HG03060 (cell line): ENCODE results near the gene SLC25A13.
"Not testable (repeated sequence)": the region's sequence is repeated elsewhere in the genome, so short reads cannot be mapped to it uniquely, and the experiment has no call there.

ENCODE experiments used
- ATAC-seq: cut with Tn5 transposase; IDR thresholded peaks from one replicate; pipeline ENCODE4 v1.9.1; 2021; ENCODE audit warnings: low read depth, moderate number of reproducible peaks; ENCODE audit not compliant: unreplicated experiment

SLC25A13 gene

DNA sequence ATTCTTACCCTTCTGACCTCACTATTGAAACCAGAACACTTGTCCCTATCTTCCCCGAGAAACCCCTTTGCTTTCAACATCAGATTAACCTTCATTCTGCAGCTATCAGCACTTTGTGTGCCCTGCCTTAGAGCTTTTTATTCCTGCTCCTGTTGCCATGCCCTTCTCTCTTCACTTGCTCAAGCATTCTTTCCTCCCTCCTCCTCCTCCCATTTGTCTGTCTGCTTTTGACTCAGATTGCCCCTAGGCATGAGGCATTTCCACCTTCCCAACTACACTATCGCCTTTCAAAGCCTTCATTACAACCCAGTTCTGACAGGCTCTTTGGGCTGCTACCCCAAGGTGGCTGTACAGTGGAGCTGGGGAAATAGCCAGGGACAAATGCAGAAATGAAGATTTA is 143.3 kb downstream of the SLC25A13 start:
- no peak for ATAC-seq

GRCh38 chr7:96177353-96177752 is 144.5 kb downstream of the SLC25A13 start:
- ATAC-seq: no peak

- ATAC-seq: no peak
Observed at GRCh38 chr7:96174812-96175211, 147.1 kb downstream of the SLC25A13 start.

DNA sequence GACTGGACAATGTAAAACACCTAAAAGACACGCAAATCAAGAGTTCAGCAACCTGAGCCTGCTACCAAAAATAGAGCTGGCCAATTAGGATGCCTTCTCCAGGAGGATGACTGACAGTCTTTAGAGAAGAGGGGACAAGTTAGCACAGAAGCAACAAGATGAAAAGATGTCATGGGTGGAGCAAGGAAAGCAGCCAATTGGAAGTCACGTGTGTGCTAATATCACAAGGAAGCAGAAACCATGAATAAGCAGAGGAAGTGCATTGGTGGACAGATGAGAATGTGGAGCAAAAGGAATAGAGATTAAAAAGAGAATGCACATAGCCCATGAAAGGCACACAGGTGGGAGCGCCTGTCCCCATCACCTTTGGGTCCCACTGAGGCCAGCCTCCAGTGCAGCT is 148.1 kb downstream of the SLC25A13 start:
- no peak for ATAC-seq

DNA sequence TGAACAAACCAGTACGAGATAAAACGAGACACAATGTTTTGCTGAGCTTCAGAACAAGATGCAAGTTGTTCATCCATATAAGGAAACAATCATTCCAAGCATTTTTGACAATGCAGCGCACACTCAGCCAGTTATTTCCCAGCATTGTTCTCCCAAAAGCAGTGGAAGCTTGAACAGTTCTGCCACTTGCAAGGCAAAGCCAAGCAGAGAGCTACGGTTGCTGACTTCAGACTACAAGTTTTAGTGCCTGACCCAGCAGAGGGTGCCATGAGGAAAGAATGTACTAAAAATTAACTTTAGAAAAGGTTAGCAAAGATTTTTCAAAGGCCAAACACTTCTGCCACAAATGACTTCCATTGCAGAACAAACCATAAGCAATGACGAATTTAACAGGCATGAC is 152.5 kb downstream of the SLC25A13 start:
- no peak for ATAC-seq

- ATAC-seq: peak; percentile 81
Observed at GRCh38 chr7:96167424-96167823, 154.5 kb downstream of the SLC25A13 start.

- ATAC-seq: no peak
Observed at GRCh38 chr7:96161897-96162296, 160.0 kb downstream of the SLC25A13 start.

DNA sequence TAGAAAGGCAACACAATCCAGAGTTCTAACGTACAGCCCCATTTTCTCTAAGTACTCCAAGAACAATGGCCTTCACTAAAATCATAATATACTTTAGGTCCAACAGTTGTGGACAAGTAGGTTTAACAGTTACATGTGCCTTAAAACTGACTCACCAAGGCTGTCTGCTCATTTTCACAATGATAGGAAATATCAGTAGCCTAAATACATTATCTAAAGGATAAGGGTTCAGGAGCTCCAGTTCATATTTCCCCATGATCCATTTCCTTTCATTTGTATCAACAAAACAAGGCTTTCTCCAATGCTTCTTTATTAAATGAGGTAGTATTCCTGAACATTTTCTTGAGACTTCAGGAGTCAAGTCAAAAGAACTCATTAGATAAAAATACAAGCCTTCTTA is 164.0 kb downstream of the SLC25A13 start:
- ATAC-seq: no peak

GRCh38 chr7:96154506-96154905 is 167.4 kb downstream of the SLC25A13 start:
- ATAC-seq: not testable (repeated sequence)

DNA sequence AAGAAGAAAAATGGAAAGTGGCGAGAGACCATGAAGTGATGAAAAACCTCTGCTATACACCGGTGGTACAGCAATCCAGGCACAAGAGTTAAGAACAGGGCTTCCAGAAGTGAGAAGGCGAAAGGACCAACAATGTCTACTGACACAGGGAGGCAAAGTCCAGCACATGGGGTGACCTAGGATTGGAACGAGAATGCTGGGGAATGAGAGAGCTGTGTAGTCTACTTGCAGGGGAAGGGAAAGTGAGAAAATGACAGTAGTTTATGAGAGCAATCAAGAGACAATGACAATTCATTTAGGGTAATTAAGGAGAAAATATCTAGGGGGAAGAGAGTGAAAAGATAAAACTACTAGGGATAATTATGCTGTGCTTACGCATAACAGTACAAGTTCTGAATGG is 169.2 kb downstream of the SLC25A13 start:
- ATAC-seq: no peak

DNA sequence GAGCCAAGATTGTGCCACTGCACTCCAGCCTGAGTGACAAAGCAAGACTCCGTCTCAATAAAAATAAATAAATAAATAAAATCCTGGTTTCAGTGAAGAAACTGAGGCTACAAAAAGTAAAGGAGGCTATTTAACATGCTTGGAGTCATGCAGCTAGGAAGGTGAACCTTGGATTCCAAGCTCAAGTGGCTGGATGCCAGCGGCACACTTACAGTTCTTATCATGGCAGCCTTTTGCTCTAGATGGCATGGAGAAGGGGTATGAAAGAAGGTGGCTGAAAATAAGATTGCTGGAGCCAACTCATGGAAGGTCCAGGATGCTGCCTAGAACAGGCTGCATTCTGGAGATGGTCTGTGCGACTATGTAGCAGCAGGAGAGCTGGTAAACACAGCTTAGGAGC is 170.0 kb downstream of the SLC25A13 start:
- ATAC-seq: no peak

DNA sequence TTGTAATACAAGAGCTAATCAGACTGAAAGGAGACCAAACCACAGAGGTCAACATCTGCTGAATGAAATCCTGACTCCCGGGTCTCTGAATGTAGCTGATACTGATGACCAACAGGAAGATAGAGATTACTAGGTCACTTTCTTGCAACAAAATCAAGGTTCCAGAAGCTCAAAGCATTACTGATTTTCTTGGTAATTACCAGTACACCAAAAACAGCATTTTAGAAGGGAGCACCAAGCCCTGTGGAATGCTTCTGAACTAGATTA is 177.7 kb downstream of the SLC25A13 start:
- no peak for ATAC-seq

DNA sequence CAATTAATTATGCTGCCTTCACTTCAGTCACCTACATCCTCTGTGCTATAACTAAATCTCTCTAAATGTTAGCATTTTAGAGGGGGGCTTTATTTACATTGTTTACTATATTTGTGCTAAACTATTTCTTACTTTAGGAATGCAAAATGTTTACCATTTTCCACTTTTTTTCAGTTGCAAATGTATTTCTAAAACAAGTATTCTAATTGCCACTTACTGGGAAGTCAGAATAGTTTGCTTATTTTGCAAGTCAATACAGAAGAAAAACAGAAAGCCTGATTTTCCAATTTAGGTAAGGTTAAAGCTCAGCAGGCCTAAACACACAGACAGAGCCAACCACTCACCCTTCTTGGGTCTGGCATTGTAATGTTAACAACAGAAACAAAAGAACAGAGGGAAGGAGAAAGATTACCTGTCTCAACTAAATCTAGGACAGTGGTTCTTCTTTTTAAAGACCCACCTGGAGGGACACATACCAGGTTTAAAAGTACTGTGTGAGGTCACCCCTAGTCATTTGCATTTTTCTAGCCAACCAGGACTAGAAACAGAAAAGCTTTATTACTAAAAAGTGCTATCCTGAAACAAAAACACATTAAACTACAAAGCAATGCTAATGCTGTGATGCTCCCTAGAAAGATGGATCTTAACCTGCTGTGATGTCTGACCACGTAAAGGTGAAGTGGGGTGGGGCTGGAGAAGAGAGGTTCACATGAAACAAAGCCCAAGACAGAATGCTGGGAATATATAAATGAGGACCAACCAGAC is 178.2 kb downstream of the SLC25A13 start:
- ATAC-seq: no peak

DNA sequence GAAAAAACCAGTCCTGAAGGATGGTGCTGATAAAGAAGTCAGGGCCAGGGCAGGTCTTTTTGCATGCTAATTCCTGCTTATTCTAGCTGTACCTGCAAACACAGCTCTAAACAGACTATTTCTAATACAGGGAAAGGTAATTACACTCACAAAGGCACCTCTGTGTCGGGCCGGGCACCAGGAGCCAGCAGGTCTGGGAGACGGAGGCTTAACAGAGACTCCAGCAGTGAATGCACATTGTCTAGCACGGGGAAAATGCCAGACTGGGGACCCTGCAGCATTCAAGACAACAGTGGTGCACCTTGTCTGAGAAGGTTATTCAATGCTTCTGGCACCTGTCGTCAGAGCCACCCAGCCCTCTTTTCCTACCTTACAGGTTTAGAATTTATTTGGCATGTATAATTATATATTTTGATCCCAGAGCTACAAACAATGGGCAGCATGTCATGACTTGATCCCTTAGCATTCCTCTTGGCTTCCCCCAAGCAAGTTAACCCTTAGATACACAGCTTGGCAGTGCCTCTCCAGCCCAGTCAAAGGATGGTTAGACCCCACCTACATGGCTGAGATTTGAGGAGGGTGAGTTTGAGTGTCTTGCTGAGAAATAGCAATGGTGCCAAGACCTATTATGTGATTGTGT is 185.2 kb downstream of the SLC25A13 start:
- no peak for ATAC-seq

- ATAC-seq: no peak
Observed at GRCh38 chr7:96135241-96135640, 186.7 kb downstream of the SLC25A13 start.

GRCh38 chr7:96131525-96131924 is 190.4 kb downstream of the SLC25A13 start:
- ATAC-seq: no peak

GRCh38 chr7:96127746-96128145 is 194.2 kb downstream of the SLC25A13 start:
- no peak for ATAC-seq

- no peak for ATAC-seq
Observed at GRCh38 chr7:96126382-96126781, 195.5 kb downstream of the SLC25A13 start.

DNA sequence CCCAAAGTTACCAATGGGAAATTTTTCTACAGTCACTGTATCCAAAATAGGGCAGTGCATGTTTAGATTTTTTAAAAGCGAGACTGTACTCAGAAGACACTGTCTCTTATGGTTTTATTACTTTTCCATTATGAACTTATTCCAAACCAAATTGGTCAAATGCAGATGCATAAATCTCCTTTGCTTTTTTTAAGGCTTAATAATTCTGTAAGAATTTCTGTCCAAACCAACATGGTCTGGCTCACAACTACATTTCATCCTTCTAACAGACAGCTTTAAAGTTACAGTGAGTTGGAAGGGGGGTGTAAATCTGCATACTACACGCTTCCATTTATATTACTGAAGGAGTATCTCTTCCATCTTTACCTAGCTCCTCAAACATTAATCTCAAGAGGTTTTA is 199.2 kb downstream of the SLC25A13 start:
- ATAC-seq: no peak

- no peak for ATAC-seq
Observed at GRCh38 chr7:96121752-96122151, 200.1 kb downstream of the SLC25A13 start.

DNA sequence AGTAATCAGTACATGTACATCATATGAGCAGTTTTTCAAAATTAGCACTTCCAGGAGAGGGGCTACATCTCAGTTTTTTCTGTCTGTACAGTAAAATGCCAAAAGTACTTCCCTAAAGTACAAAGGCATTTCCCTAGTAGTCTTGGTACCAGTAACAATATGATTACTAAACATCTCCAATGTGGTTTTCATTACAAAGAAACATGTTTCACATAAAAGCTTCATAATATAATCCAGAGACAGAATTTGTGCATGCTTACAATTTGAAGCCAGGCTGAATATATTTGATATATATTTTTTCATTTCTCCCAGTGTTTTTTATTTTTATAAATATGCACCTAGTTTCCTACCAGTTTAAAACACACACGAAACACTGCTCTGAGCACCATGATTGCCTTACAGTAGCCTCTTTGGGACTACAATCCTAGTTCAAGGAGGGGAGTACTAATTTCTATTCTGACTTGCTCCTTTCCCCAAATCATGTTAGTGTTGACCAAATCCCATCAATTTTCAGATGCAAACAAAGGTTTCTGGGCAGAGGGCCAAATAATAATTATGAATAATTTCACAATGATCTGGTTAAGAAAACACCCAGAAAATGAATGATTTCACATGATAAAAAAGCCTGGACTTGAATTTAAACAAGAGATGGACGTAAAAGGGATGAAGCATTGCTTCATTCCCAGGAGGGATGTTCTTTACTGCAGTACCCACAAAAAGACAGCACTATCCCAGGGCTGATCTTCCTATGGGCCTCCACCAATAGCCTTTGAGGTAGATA is 201.3 kb downstream of the SLC25A13 start:
- no peak for ATAC-seq
